Measurements from ENCODE around the gene NEBL. TPM values are rescaled to one million over a fixed set of nuclear protein-coding genes. Genes with fewer than 3 reads are reported as not detected.

Gene NEBL
- total RNA-seq, 1 donor from 2014 or later: 2.0 TPM

GRCh38 chr10:20806487-20806886 lies 90.6 kb downstream of the NEBL start:
- Mint-ChIP-seq H3K36me3 (ENCODE audit: low read depth) (no peaks in the 10 kb centered on the region), H3K4me1 (ENCODE audit: low read depth) (peaks cover 5% of the 10 kb centered on the region), H3K9me3 (ENCODE audit: low read depth) (no peaks in the 10 kb centered on the region), H3K4me3 (ENCODE audit: unreplicated experiment) (no peak overlapping the region), H3K27ac (ENCODE audit: unreplicated experiment) (no peak overlapping the region), H3K27me3 (ENCODE audit: low read depth) (peaks cover 7% of the 10 kb centered on the region)
- no peak for DNase-seq (ENCODE audit: low spot score)
- no peak for TF ChIP-seq CTCF (IDR thresholded peaks at IDR 0.05)

GRCh38 chr10:20797290-20797689 lies 99.8 kb downstream of the NEBL start:
- H3K9me3 Mint-ChIP-seq (ENCODE audit: low read depth): no peaks in the 10 kb centered on the region
- no peaks in the 10 kb centered on the region for H3K36me3 Mint-ChIP-seq (ENCODE audit: low read depth)
- peaks cover 17% of the 10 kb centered on the region for H3K27me3 Mint-ChIP-seq (ENCODE audit: low read depth)
- H3K4me3 Mint-ChIP-seq (ENCODE audit: unreplicated experiment): no peak overlapping the region
- no peaks in the 10 kb centered on the region for H3K4me1 Mint-ChIP-seq (ENCODE audit: low read depth)
- TF ChIP-seq CTCF (IDR thresholded peaks at IDR 0.05): no peak
- no peak overlapping the region for H3K27ac Mint-ChIP-seq (ENCODE audit: unreplicated experiment)
- DNase-seq (ENCODE audit: low spot score): no peak

- no peak for DNase-seq (ENCODE audit: low spot score)
- H3K4me3 Mint-ChIP-seq (ENCODE audit: unreplicated experiment): no peak overlapping the region
- H3K9me3 Mint-ChIP-seq (ENCODE audit: low read depth): no peaks in the 10 kb centered on the region
- H3K27me3 Mint-ChIP-seq (ENCODE audit: low read depth): peaks cover 9% of the 10 kb centered on the region
- no peak for TF ChIP-seq CTCF (IDR thresholded peaks at IDR 0.05)
- no peak overlapping the region for H3K27ac Mint-ChIP-seq (ENCODE audit: unreplicated experiment)
- no peaks in the 10 kb centered on the region for H3K36me3 Mint-ChIP-seq (ENCODE audit: low read depth)
- no peaks in the 10 kb centered on the region for H3K4me1 Mint-ChIP-seq (ENCODE audit: low read depth)
These were observed 101.7 kb downstream of the NEBL start for GRCh38 chr10:20795391-20795790.

- Mint-ChIP-seq H3K36me3 (ENCODE audit: low read depth) (no peaks in the 10 kb centered on the region), H3K27me3 (ENCODE audit: low read depth) (peaks cover 6% of the 10 kb centered on the region), H3K4me3 (ENCODE audit: unreplicated experiment) (no peak overlapping the region), H3K9me3 (ENCODE audit: low read depth) (no peaks in the 10 kb centered on the region), H3K27ac (ENCODE audit: unreplicated experiment) (no peak overlapping the region), H3K4me1 (ENCODE audit: low read depth) (no peaks in the 10 kb centered on the region)
- no peak for DNase-seq (ENCODE audit: low spot score)
- no peak for TF ChIP-seq CTCF (IDR thresholded peaks at IDR 0.05)
These were observed 111.9 kb downstream of the NEBL start for GRCh38 chr10:20785174-20785573.

- Mint-ChIP-seq H3K36me3 (ENCODE audit: low read depth) (no peaks in the 10 kb centered on the region), H3K4me3 (ENCODE audit: unreplicated experiment) (no peak overlapping the region)
These were observed 118.9 kb downstream of the NEBL start for GRCh38 chr10:20778008-20778757.

More at GRCh38 chr10:20778008-20778757, 118.9 kb downstream of the NEBL start:
- Mint-ChIP-seq H3K27me3 (ENCODE audit: low read depth) (peaks cover 6% of the 10 kb centered on the region), H3K4me1 (ENCODE audit: low read depth) (no peaks in the 10 kb centered on the region), H3K27ac (ENCODE audit: unreplicated experiment) (no peak overlapping the region), H3K9me3 (ENCODE audit: low read depth) (no peaks in the 10 kb centered on the region)
- no peak for DNase-seq (ENCODE audit: low spot score)
- TF ChIP-seq CTCF (IDR thresholded peaks at IDR 0.05): no peak

Data from chondrocyte (in vitro differentiated cells).